HK-2 (cell line): ENCODE measurements around the gene GPR4.
"Not testable (repeated sequence)": the region's sequence is repeated elsewhere in the genome, so short reads cannot be mapped to it uniquely, and the experiment has no call there.

ENCODE experiments used
- DNase-seq: peaks from one replicate; pipeline ENCODE4 v3.0.0-alpha.2; 2018; ENCODE audit not compliant: unreplicated experiment

Gene GPR4

GRCh38 chr19:45621976-45622503 lies 20.0 kb upstream of the GPR4 start:
- no peak for DNase-seq

GRCh38 chr19:45621389-45621788 lies 19.4 kb upstream of the GPR4 start:
- DNase-seq, result no peak

DNA sequence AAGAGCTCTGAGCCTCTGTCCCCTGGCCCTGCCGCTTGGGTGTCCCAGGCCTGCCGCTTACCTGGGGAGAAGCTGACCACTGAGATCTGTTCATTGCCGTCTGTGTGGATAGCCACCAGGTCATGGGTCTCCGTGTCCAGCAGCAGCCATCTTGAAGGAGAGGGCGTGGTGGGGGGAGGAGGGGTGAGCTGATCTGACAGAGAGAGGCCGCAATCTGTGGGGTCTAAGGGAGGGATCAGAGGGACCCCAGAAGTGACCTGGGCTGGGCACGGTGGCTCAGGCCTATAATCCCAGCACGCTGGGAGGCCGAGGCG lies 14.6 kb upstream of the GPR4 start:
- DNase-seq, result no peak

DNA sequence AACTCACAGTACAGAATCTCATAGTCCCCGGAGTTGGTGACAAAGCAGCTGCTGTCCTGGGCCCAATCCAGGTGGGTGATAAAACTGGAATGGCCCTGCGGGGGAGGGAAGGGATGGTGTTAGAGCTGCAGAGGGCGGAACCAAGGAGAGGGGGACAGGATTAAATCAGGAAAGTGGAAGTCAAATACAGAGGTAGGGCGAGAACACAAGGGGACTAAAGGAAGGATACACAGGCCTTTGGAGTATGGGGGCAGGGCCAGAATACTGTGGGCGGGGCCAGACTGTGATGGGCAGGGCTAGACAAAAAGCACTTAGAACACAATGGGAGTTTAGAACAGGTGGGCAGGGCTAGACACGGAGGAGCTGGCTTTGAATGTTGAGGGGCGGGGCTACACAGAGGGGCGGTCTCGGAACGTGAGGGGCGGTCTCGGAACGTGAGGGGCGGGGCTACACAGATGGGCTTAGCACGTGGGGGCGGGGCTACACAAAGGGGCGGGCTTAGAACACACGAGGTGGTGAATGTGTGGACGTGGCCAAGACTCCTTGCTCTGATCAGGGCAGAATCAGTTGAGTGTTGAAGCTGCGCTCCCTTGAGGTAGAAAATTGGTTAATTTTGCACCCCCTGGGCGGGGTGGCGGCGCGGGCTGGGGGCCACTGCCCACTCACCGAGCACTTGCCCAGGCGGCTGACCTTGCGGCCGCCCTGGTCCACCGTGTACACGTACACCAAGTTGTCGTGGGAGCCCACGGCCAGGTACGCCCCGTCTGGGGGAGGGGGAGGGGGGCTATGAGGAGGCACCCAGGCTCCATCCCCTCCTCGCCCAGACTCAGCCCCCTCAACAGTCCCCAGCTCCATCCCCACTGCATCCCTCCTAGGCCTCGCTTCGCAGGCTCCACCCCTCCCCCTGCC lies 14.0 kb upstream of the GPR4 start:
- DNase-seq, result peak; percentile 35

DNA sequence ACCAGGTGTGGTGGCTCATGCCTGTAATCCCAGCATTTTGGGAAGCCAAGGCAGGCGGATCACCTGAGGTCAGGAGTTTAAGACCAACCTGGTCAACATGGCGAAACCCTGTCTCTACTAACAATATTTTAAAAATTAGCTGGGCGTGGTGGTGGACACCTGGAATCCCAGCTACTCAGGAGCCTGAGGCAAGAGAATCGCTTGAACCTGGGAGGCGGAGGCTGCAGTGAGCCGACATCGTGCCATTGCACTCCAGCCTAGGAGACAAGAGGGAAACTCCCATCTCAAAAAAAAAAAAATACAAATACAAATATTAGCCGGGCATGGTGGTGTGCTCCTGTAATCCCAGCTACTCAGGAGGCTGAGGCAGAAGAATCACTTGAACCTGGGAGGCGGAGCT lies 13.0 kb upstream of the GPR4 start:
- not testable (repeated sequence) for DNase-seq

GRCh38 chr19:45613926-45614725 lies 12.1 kb upstream of the GPR4 start:
- DNase-seq, result peak; percentile 69

- no peak for DNase-seq
Observed at GRCh38 chr19:45608948-45609347, 6.9 kb upstream of the GPR4 start.

- peak; percentile 82 for DNase-seq
Observed at GRCh38 chr19:45607071-45608029, 5.3 kb upstream of the GPR4 start.

- no peak for DNase-seq
Observed at GRCh38 chr19:45601115-45601514, 897 bp downstream of the GPR4 start.

- DNase-seq, result no peak
Observed at GRCh38 chr19:45600340-45600885, 1.6 kb downstream of the GPR4 start.

GRCh38 chr19:45599286-45599685 lies 2.7 kb downstream of the GPR4 start:
- no peak for DNase-seq

GRCh38 chr19:45598267-45599001 lies 3.6 kb downstream of the GPR4 start:
- DNase-seq, result no peak

DNA sequence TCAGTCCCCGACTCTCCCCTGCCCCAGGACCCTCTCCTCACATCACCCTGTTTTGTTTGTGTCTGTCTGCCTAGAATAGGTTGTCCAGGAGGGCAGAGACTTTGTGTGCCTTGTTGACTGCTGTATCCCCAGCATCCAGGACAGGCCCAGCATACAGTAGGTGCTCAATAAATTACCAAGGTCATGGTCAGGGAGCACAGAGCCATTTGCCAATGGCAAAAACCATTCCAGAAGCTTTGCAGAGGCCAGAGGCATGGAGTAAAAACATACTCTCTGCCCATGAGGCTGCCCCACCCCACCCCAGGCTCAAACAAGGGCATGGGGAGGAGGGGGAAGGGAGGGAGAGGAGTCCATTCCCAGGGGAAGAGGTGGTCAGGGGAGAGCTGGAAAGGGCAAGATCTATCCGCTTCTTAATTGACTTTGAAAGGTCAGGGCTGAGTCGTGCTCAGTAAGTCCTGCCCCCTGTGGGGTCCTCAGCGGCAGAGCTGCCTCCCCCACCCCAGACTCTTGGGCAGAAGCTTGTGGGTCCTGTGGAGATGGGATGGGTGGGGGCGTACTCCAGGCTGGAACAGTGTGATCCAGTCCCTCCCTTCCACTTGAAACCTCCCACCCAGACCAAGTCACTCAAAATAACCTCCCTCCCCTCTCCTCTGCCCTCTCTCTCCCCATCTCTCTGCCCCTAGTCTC lies 4.4 kb downstream of the GPR4 start:
- DNase-seq, result no peak

GRCh38 chr19:45595814-45596213 lies 6.2 kb downstream of the GPR4 start:
- DNase-seq, result no peak

- DNase-seq, result no peak
Observed at GRCh38 chr19:45593520-45593919, 8.5 kb downstream of the GPR4 start.

GRCh38 chr19:45592366-45592765 lies 9.6 kb downstream of the GPR4 start:
- DNase-seq, result no peak

DNA sequence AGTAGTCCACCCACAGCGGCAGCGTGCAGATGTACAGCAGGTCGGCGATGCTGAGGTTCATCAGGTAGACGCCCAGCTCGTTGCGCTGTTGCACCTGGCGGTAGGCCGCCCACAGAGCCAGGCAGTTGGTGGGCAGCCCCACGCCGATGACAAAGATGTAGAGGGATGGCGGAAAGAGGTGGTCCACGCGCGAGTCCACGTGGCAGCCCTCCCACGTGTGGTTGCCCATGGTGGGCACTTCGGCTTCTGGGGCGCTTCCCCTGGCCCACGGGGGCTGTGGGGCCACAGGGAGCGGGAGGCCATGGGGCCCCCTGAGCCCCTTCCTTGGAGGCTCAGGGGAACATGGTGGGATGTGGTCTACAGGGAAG lies 10.4 kb downstream of the GPR4 start:
- no peak for DNase-seq

DNA sequence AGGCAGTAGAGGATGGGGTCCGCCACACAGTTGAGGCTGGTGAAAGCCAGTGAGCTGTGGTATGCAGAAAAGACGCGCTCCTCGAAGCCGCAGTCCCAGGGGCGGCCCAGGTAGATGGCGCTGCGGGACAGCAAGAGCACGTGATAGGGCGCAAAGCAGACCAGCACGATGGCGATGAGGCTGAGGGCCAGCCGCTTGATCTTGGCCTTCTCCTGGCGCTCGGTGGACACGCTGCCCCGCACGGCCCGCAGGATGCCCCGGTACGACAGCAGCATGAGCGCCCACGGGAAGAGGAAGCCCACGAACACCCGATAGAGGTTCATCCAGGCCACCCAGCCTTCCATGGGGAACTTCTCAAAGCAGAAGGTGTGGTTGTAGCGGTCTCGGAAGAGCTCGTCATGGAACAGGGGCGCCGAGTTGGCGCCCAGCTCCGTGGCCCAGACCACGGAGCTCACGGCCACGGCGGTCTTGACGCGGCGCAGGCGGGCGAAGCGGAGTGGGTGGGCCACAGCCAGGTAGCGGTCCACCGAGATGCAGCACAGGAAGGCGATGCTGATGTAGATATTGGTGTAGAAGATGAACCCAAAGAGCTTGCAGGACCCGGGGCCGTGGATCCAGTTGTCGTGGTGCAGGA lies 10.9 kb downstream of the GPR4 start:
- DNase-seq, result no peak

GRCh38 chr19:45590300-45591003 lies 11.6 kb downstream of the GPR4 start:
- no peak for DNase-seq
